ENCODE measurements around the gene DLG2.
A peak's percentile ranks its signal among the peaks of the same experiment; 100 is the strongest.

Gene DLG2

DNA sequence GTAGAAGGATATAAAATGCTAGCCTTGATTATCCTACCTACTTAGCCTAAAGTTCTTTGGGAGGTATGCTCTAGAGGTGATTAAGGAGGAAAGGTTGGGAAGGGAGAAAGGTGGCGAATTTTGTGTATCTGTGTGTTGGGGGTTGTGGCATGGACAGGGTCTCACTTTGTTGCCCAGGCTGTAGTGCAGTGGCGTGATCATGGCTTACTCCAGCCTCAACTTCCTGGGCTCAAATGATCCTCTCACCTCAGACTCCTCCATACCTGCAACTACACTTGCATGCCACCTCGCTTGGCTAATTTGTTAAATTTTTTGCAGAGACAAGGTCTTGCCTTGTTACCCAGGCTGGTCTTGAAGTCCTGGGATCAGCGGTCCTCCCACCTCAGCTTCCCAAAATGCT is 1094.8 kb downstream of the DLG2 start:
- no peak for DNase-seq

GRCh38 chr11:84526250-84526649 is 1100.9 kb downstream of the DLG2 start:
- DNase-seq, result no peak

- peak in 1 of 2 experiments; percentile 19 for DNase-seq
These were observed 1102.6 kb downstream of the DLG2 start for GRCh38 chr11:84524422-84525051.

DNA sequence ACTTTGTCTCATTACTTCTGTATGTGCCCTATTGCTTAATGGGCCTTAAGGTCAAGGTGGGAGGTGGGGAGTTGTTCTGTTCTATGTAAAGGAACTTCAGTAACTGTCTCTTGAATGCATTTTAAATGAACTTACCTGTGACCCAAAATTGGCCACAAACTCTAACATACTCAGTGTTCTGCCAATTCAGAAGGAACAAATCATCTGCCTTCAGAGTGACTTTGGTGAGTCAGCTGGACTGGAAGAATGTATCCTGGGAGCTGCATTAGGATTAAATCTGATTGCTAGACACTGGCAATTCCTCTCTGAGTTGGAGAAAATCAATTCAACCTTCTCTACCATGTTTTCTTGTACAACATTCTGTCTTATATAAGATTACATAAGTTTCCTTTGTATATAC is 1104.8 kb downstream of the DLG2 start:
- no peak for DNase-seq

DNA sequence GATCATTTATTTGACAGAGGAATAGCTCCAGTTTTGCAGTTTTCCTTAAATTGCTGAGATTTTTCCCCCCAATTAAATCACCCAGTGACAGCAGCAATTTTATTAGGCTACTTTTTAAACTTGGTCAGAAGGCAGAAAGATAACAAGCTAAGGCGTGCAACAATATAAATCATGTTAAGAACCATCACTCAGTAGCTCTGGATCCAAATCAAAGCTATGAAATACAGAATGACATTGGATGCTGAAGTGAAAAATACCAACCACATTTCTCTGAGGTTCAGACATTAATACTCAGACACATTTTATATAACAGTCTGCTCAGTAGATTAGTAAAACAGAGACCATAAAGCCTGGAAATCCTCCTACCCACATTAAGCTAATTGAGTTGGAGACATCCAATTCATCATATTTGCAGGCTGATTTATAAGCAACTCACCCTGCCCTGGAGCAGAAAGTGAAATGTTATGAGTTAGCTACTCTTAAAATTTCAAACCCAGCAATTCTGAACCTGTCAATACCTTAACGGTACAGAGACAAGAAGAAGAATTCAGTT is 1108.4 kb downstream of the DLG2 start:
- DNase-seq, result no peak

GRCh38 chr11:84514436-84514835 is 1112.7 kb downstream of the DLG2 start:
- DNase-seq, result no peak

DNA sequence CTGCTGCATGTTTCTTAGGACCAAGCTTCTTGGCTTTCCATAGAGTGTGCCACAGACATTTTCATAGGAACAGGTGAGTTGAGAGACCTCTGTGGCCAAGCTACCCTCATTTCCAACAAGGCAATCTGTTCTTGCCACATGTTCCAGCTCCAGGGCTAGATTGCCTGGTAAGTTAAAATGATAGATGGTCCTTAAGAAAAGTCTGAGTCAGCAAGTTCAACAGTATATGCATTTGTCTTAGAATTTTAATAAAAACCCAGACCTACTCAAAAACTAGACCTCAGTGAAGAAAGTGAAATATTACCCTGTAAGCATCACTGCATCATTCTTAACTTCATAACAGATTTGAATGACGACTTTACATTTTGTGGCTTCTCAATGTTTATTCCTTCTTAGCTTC is 1123.6 kb downstream of the DLG2 start:
- no peak for DNase-seq

DNA sequence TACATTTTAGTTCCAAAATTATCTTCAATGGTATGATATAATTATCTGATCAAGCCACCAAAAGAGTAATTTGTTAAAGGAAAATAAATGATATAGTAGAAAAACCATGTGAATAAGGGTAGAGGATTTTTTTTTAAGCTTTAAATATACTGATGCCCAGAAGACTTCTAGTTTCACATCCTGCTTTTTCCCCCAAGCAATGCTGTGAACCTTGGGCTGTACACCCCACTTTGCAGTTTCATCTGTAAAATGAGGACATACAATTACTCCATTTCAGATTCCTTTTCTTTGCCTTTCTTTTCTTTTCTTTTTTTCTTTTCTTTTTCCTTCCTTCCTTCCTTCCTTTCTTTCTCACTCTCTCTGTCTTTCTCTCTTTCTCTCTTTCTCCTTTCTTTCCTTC is 1125.4 kb downstream of the DLG2 start:
- no peak for DNase-seq

- no peak for DNase-seq
These were observed 1129.1 kb downstream of the DLG2 start for GRCh38 chr11:84497981-84498411.

- no peak for DNase-seq
These were observed 1130.0 kb downstream of the DLG2 start for GRCh38 chr11:84497181-84497580.

GRCh38 chr11:84496122-84496521 is 1131.0 kb downstream of the DLG2 start:
- no peak for DNase-seq

GRCh38 chr11:84480131-84480530 is 1147.0 kb downstream of the DLG2 start:
- peak; percentile 19 to 78 for DNase-seq

DNA sequence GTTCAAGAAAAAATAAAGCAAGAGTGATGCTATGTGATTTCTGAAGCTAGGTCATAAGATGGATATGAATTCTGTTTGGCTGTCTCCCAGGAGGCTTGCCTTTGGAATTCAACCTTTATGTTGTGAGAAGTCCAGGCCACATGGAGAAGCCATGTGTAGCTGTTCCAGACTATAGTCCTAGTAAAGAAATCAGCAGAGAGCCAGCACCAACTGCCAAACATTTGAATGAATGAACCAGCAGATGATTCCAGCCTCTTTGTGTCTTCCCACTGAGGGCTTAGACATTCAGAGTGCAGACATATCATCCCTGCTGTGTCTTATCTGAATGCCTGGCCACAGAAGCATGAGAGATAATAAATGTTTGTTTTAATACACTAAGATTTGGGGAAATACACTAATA is 1150.6 kb downstream of the DLG2 start:
- DNase-seq, result no peak

- DNase-seq, result no peak
These were observed 1155.6 kb downstream of the DLG2 start for GRCh38 chr11:84471501-84471900.

- DNase-seq, result no peak
These were observed 1158.9 kb downstream of the DLG2 start for GRCh38 chr11:84468235-84468634.

DNA sequence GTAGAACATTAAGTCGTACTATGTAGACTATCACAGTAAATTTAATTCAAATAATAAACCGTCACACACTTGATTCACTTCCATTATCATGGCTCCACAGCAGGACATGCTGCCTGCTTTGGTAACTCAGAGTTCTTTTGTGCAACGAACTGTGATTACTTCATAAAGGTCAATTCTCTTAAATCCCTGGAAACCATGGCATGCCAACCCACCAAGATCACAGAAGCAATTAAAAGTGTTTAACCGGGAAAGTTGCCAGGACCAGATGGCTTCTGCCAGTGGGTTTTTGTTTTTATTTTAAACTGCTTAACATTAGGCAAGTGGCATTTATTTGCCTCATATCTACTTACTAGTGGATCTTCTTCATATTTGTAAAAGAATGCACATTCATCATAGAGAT is 1162.1 kb downstream of the DLG2 start:
- DNase-seq, result peak; percentile 74 to 75

- DNase-seq, result no peak
These were observed 1171.5 kb downstream of the DLG2 start for GRCh38 chr11:84455691-84456090.

DNA sequence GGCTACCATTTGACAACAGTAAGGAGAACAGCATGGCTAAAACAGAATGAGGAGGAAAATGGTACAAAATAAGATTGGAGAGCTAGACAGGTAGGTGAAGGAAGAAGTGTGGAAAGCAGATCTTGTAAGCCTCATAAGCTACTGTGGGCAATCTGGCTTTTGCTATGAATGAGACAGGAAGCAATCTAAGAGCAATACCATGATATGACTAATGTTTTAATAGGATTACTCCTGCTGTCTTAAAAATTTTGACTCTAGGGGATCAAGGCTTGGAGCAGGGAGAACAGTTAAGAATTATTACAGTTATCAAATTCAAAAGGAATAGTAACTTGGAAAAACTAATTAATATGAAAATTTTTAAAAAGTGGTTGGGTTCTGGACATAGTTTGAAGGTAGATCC is 1174.9 kb downstream of the DLG2 start:
- peak in 1 of 2 experiments; percentile 22 for DNase-seq

GRCh38 chr11:84438565-84438964 is 1188.6 kb downstream of the DLG2 start:
- DNase-seq, result no peak

GRCh38 chr11:84437071-84437980 is 1189.8 kb downstream of the DLG2 start:
- DNase-seq, result peak in 1 of 2 experiments; percentile 56

- peak in 1 of 2 experiments; percentile 12 for DNase-seq
These were observed 1196.5 kb downstream of the DLG2 start for GRCh38 chr11:84430661-84431060.

GRCh38 chr11:84425673-84426072 is 1201.5 kb downstream of the DLG2 start:
- DNase-seq, result no peak

GRCh38 chr11:84420271-84420670 is 1206.9 kb downstream of the DLG2 start:
- peak in 1 of 2 experiments; percentile 29 for DNase-seq

DNA sequence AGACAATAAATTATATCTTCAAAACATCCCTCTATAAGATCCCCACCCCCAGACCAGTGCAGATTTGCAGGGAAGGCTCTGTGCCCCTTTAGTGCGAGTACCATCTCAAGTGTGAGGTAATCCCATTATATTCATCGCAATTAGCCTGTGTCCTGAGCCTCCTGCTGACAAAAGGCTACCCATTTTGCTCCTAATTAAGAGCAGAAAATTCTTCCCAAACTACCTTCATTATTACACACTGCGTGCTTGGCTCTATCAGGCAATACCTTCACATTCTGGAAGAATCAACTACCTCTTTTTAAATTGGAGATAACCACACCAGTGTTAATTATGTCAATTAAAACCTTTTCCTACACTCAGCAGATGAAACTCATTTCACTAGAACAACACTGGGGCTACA is 1207.5 kb downstream of the DLG2 start:
- peak; percentile 80 to 86 for DNase-seq

All from NCI-H524 (cell line).